H54 (cell line): ENCODE results near the gene PRKCZ.

ENCODE experiments used
- DNase-seq: peaks from one replicate; pipeline ENCODE4 v3.0.0; 2011; ENCODE audit warnings: low spot score, mixed read lengths; ENCODE audit not compliant: insufficient read length
- FAIRE-seq: peaks from 3 replicates; lab custom pipeline; 2011; peaks lifted over from hg19 to GRCh38; lab: Jason Lieb, UNC
- POLR2A ChIP-seq: IDR thresholded peaks from 2 replicates; pipeline ENCODE4 v1.6.1; 2011; ENCODE audit warnings: low read depth, mild to moderate bottlenecking, low read length

Gene PRKCZ

GRCh38 chr1:2072891-2073290 lies 22.7 kb downstream of the PRKCZ start:
- no peak for FAIRE-seq
- DNase-seq: no peak

GRCh38 chr1:2073382-2074230 lies 23.4 kb downstream of the PRKCZ start:
- no peak for DNase-seq
- TF ChIP-seq POLR2A: no peak
- FAIRE-seq: no peak

More at GRCh38 chr1:2072891-2073290, 22.7 kb downstream of the PRKCZ start:
- TF ChIP-seq POLR2A: no peak

GRCh38 chr1:2074396-2074795 lies 24.2 kb downstream of the PRKCZ start:
- TF ChIP-seq POLR2A: no peak
- no peak for FAIRE-seq
- DNase-seq: no peak

GRCh38 chr1:2074944-2075740 lies 24.9 kb downstream of the PRKCZ start:
- DNase-seq: no peak
- no peak for FAIRE-seq
- TF ChIP-seq POLR2A: no peak

- no peak for TF ChIP-seq POLR2A
- DNase-seq (no peak), FAIRE-seq (no peak)
These were observed 26.6 kb downstream of the PRKCZ start for GRCh38 chr1:2076826-2077225.

GRCh38 chr1:2078170-2078569 lies 28.0 kb downstream of the PRKCZ start:
- DNase-seq: no peak
- no peak for TF ChIP-seq POLR2A
- FAIRE-seq: no peak

GRCh38 chr1:2079396-2080085 lies 29.3 kb downstream of the PRKCZ start:
- no peak for FAIRE-seq
- no peak for TF ChIP-seq POLR2A
- no peak for DNase-seq

GRCh38 chr1:2080140-2080539 lies 29.9 kb downstream of the PRKCZ start:
- FAIRE-seq: no peak

GRCh38 chr1:2080884-2081283 lies 30.7 kb downstream of the PRKCZ start:
- no peak for FAIRE-seq
- TF ChIP-seq POLR2A: no peak
- no peak for DNase-seq

More at GRCh38 chr1:2080140-2080539, 29.9 kb downstream of the PRKCZ start:
- TF ChIP-seq POLR2A: no peak
- no peak for DNase-seq

- no peak for TF ChIP-seq POLR2A
- FAIRE-seq (no peak), DNase-seq (no peak)
These were observed 31.2 kb downstream of the PRKCZ start for GRCh38 chr1:2081326-2081885.

GRCh38 chr1:2082064-2082463 lies 31.9 kb downstream of the PRKCZ start:
- no peak for DNase-seq
- no peak for TF ChIP-seq POLR2A
- no peak for FAIRE-seq

- TF ChIP-seq POLR2A: no peak
- FAIRE-seq (no peak), DNase-seq (no peak)
These were observed 33.5 kb downstream of the PRKCZ start for GRCh38 chr1:2083666-2084065.

- DNase-seq: no peak
- no peak for FAIRE-seq
- TF ChIP-seq POLR2A: no peak
These were observed 34.1 kb downstream of the PRKCZ start for GRCh38 chr1:2084306-2084705.

- no peak for TF ChIP-seq POLR2A
- FAIRE-seq: no peak
- no peak for DNase-seq
These were observed 34.9 kb downstream of the PRKCZ start for GRCh38 chr1:2085080-2085479.
